Tibial nerve (tissue), 4 donors: ENCODE results near the gene PRPF38A.

Experiments
- CTCF ChIP-seq, 5 experiments: fragments of 200-600 bp in 3 of 5; fragments of 450-650 bp in 2 of 5; sonication (generic) in 3 of 5; IDR thresholded peaks; one replicate each; pipeline ENCODE4 v1.5.1; 2016 to 2019; ENCODE audit warnings: antibody characterized with exemption in 5 of 5, mild to moderate bottlenecking in 3 of 5, moderate library complexity in 2 of 5
- EP300 ChIP-seq, 2 donors: sonication (generic); formaldehyde crosslinking; IDR thresholded peaks; one replicate each; pipeline ENCODE4 v1.6.1; 2017; ENCODE audit warnings: antibody characterized with exemption in 2 of 2, mild to moderate bottlenecking in 1 of 2
- POLR2A ChIP-seq, 2 donors: fragments of 450-650 bp; IDR thresholded peaks; one replicate each; pipeline ENCODE4 v1.6.1; 2017; ENCODE audit warnings: antibody characterized with exemption in 2 of 2, mild to moderate bottlenecking in 2 of 2, moderate library complexity in 2 of 2

- TF ChIP-seq CTCF (IDR thresholded peaks at IDR 0.05) (no peak), POLR2A (IDR thresholded peaks at IDR 0.05) (no peak), EP300 (IDR thresholded peaks at IDR 0.05) (no peak)
These were observed 1.6 kb upstream of the PRPF38A start for GRCh38 chr1:52402860-52403240.
